HepG2 (cell line): Measurements from ENCODE around the gene ZNF620. TPM values are rescaled to one million over a fixed set of nuclear protein-coding genes. Genes with fewer than 3 reads are reported as not detected.

Experiments
- ARID2 ChIP-seq: sonication (generic); formaldehyde crosslinking; IDR thresholded peaks from 2 replicates; pipeline ENCODE4 v1.8.1; 2022; ENCODE audit warnings: mild to moderate bottlenecking, missing genetic modification reagents, borderline replicate concordance
- ATF7-NPFF ChIP-seq: sonication (generic); formaldehyde crosslinking; IDR thresholded peaks from 2 replicates; pipeline ENCODE4 v1.8.1; 2023; ENCODE audit warnings: mild to moderate bottlenecking, low read depth, missing genetic modification reagents, moderate library complexity
- ELF3 ChIP-seq: IDR thresholded peaks from 2 replicates; pipeline ENCODE4 v1.6.1; 2016; ENCODE audit warnings: missing genetic modification reagents, missing compliant biosample characterization
- ERF ChIP-seq: IDR thresholded peaks from 2 replicates; pipeline ENCODE4 v1.6.1; 2018; ENCODE audit warnings: missing biosample characterization, missing genetic modification reagents
- FOXP4 ChIP-seq: sonication (generic); formaldehyde crosslinking; IDR thresholded peaks from 2 replicates; pipeline ENCODE4 v1.4.0; 2020; ENCODE audit warnings: missing genetic modification reagents
- MATR3 ChIP-seq: sonication (generic); formaldehyde crosslinking; IDR thresholded peaks from 2 replicates; pipeline ENCODE4 v1.4.0; 2020; ENCODE audit warnings: missing genetic modification reagents
- NFKB2 ChIP-seq: sonication (generic); formaldehyde crosslinking; IDR thresholded peaks from 2 replicates; pipeline ENCODE4 v1.4.0; 2020; ENCODE audit warnings: missing genetic modification reagents, borderline replicate concordance
- NFKBIZ ChIP-seq: IDR thresholded peaks from 2 replicates; pipeline ENCODE4 v1.6.1; 2018; ENCODE audit warnings: missing genetic modification reagents, missing compliant biosample characterization
- RBFOX2 ChIP-seq: fragments of 200-400 bp; formaldehyde crosslinking; IDR thresholded peaks from 2 replicates; pipeline ENCODE4 v1.6.1; 2017; ENCODE audit warnings: low read depth, mild to moderate bottlenecking, low read length
- TBX2 ChIP-seq: sonication (generic); formaldehyde crosslinking; IDR thresholded peaks from 2 replicates; pipeline ENCODE4 v1.5.0; 2020; ENCODE audit warnings: missing genetic modification reagents, mild to moderate bottlenecking, borderline replicate concordance
- WIZ ChIP-seq: sonication (generic); formaldehyde crosslinking; IDR thresholded peaks from 2 replicates; pipeline ENCODE4 v1.5.1; 2020; ENCODE audit warnings: mild to moderate bottlenecking, missing genetic modification reagents
- XBP1 ChIP-seq: sonication (generic); formaldehyde crosslinking; IDR thresholded peaks from 2 replicates; pipeline ENCODE4 v1.5.0; 2020; ENCODE audit warnings: missing genetic modification reagents
- YEATS2 ChIP-seq: sonication (generic); formaldehyde crosslinking; IDR thresholded peaks from 2 replicates; pipeline ENCODE4 v1.4.0; 2020; ENCODE audit warnings: missing genetic modification reagents, borderline replicate concordance
- YY1 ChIP-seq: IDR thresholded peaks from 2 replicates; pipeline ENCODE4 v1.6.1; 2011; ENCODE audit warnings: low read length, low read depth, moderate library complexity, mild to moderate bottlenecking; ENCODE audit not compliant: insufficient read depth, insufficient replicate concordance
- ZBTB39 ChIP-seq: sonication (generic); formaldehyde crosslinking; IDR thresholded peaks from 2 replicates; pipeline ENCODE4 v1.5.0; 2020; ENCODE audit warnings: missing genetic modification reagents
- ZEB1 ChIP-seq: IDR thresholded peaks from 2 replicates; pipeline ENCODE4 v1.6.1; 2012; ENCODE audit warnings: mild to moderate bottlenecking, low read depth, inconsistent platforms; ENCODE audit not compliant: insufficient replicate concordance
- ZHX1 ChIP-seq: sonication (generic); formaldehyde crosslinking; IDR thresholded peaks from 2 replicates; pipeline ENCODE4 v1.8.1; 2022; ENCODE audit warnings: low read depth, mild to moderate bottlenecking, missing genetic modification reagents
- ZNF431 ChIP-seq: sonication (generic); formaldehyde crosslinking; IDR thresholded peaks from 2 replicates; pipeline ENCODE4 v1.9.0; 2022; ENCODE audit warnings: missing genetic modification reagents, low read depth, mild to moderate bottlenecking, borderline replicate concordance
- ZNF614 ChIP-seq: IDR thresholded peaks from 2 replicates; pipeline ENCODE4 v1.6.1; 2018; ENCODE audit warnings: missing biosample characterization, missing genetic modification reagents, inconsistent platforms, borderline replicate concordance
- ZNF670 ChIP-seq: sonication (generic); formaldehyde crosslinking; IDR thresholded peaks from 2 replicates; pipeline ENCODE4 v1.8.0; 2022; ENCODE audit warnings: mild to moderate bottlenecking, missing genetic modification reagents, borderline replicate concordance
- ZNF776 ChIP-seq: sonication (generic); formaldehyde crosslinking; IDR thresholded peaks from 2 replicates; pipeline ENCODE4 v1.4.0; 2020; ENCODE audit warnings: mild to moderate bottlenecking, missing genetic modification reagents
- ZNF891 ChIP-seq: sonication (generic); formaldehyde crosslinking; IDR thresholded peaks from 2 replicates; pipeline ENCODE4 v1.5.0; 2020; ENCODE audit warnings: mild to moderate bottlenecking, missing genetic modification reagents
- polyA plus RNA-seq, 8 experiments: library from polyadenylated mRNA; depleted of rRNA in 3 of 8; stranded (reverse) in 7 of 8; unstranded in 1 of 8; fragments of >200 nt; fragmentation: Illumina TruSeq in 4 of 8; extraction: Trizol in 4 of 8; gene quantifications; 2 replicates each; pipeline versions ENCODE4 v1.2.1 to v1.2.3, GENCODE V29; 2011 to 2016; ENCODE audit warnings: low read depth in 4 of 8, missing spikeins in 1 of 8, mixed read lengths in 1 of 8; ENCODE audit not compliant: insufficient read depth in 1 of 8
- total RNA-seq, 5 experiments: library from RNA; depleted of rRNA; stranded (reverse); fragments of >200 nt; fragmentation: Illumina TruSeq; extraction: Trizol; gene quantifications; 2 replicates each; pipeline ENCODE4 v1.2.3, GENCODE V29; 2016; ENCODE audit warnings: low read depth in 1 of 5

Gene ZNF620
- total and polyA plus RNA-seq, 2 of the 13 experiments (the other 11 are each of a cell fraction or from before 2014, with no cell fraction given), result 2.3 to 12.2 TPM

- TF ChIP-seq NFKBIZ (CRISPR knock-in tag) (0 out of 2 replicates have a peak, but pooled peaks have one; percentile 60), NFKB2 (CRISPR knock-in tag) (peak; percentile 62; the same call in 1 of the 2 replicates), XBP1 (no peak), ZNF431 (0 out of 2 replicates have a peak, but pooled peaks have one; percentile 63), YY1 (peak; percentile 27), ERF (peak; percentile 35), ELF3 (CRISPR knock-in tag) (peak; percentile 60; the same call in 1 of the 2 replicates), ZHX1 (CRISPR knock-in tag) (peak; percentile 42; the same call in 1 of the 2 replicates), ZNF891 (CRISPR knock-in tag) (peak; percentile 86), FOXP4 (CRISPR knock-in tag) (peak; percentile 49; the same call in 1 of the 2 replicates), ZNF670 (CRISPR knock-in tag) (0 out of 2 replicates have a peak, but pooled peaks have one; percentile 52), TBX2 (peak; percentile 74; the same call in 1 of the 2 replicates), ARID2 (CRISPR knock-in tag) (no peak), ATF7-NPFF (peak; percentile 69; the same call in 1 of the 2 replicates), ZEB1 (peak; percentile 51), RBFOX2 (peak; percentile 73), MATR3 (CRISPR knock-in tag) (no peak), YEATS2 (CRISPR knock-in tag) (peak; percentile 93; the same call in 1 of the 2 replicates), WIZ (CRISPR knock-in tag) (peak; percentile 33; the same call in 1 of the 2 replicates), ZNF776 (CRISPR knock-in tag) (no peak), ZNF614 (CRISPR knock-in tag) (peak; percentile 56; the same call in 1 of the 2 replicates), ZBTB39 (no peak)
Observed at GRCh38 chr3:40505599-40506462, at the start of gene ZNF620 (continued).
